ENCODE measurements around the gene ZNF224.

- TF ChIP-seq, protein P1, sequence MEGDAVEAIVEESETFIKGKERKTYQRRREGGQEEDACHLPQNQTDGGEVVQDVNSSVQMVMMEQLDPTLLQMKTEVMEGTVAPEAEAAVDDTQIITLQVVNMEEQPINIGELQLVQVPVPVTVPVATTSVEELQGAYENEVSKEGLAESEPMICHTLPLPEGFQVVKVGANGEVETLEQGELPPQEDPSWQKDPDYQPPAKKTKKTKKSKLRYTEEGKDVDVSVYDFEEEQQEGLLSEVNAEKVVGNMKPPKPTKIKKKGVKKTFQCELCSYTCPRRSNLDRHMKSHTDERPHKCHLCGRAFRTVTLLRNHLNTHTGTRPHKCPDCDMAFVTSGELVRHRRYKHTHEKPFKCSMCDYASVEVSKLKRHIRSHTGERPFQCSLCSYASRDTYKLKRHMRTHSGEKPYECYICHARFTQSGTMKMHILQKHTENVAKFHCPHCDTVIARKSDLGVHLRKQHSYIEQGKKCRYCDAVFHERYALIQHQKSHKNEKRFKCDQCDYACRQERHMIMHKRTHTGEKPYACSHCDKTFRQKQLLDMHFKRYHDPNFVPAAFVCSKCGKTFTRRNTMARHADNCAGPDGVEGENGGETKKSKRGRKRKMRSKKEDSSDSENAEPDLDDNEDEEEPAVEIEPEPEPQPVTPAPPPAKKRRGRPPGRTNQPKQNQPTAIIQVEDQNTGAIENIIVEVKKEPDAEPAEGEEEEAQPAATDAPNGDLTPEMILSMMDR (IDR thresholded peaks at IDR 0.05): no peak
- TF ChIP-seq MYC (IDR thresholded peaks at IDR 0.05; ENCODE audit: borderline replicate concordance, low read length) (no peak), JUN (IDR thresholded peaks at IDR 0.05) (no peak)
Observed at GRCh38 chr19:44112802-44113137, 18.6 kb downstream of the ZNF224 start.

Measured in A549 (cell line).